K562 (cell line): Measurements from ENCODE around the gene RHEB.

Source experiments
- ATF1 ChIP-seq, 2 experiments: fragments of 450-650 bp in 1 of 2; IDR thresholded peaks; 2 replicates each; pipeline ENCODE4 v1.6.1; 2016; ENCODE audit warnings: missing compliant biosample characterization in 1 of 2, missing genetic modification characterization in 1 of 2
- CHD1 ChIP-seq: fragments of 200-600 bp; sonication (generic); IDR thresholded peaks from one replicate; pipeline ENCODE4 v1.6.1; 2012; ENCODE audit warnings: mild to moderate bottlenecking, moderate library complexity, low read length, inconsistent platforms
- EZH2 ChIP-seq: IDR thresholded peaks from 2 replicates; pipeline ENCODE4 v1.6.1; 2012; ENCODE audit warnings: low read depth, mild to moderate bottlenecking, inconsistent platforms, low read length, borderline replicate concordance
- FOS ChIP-seq: IDR thresholded peaks from 3 replicates; pipeline ENCODE4 v1.6.1; 2011; ENCODE audit not compliant: insufficient read length; ENCODE audit errors: extremely low read depth
- HCFC1 ChIP-seq: IDR thresholded peaks from 2 replicates; pipeline ENCODE4 v1.6.1; 2012; ENCODE audit warnings: low read depth, low read length, improper control_type of control experiment
- KLF10 ChIP-seq: fragments of 250-450 bp; sonication (Bioruptor Pico); IDR thresholded peaks from 2 replicates; pipeline ENCODE4 v1.6.1; 2021; ENCODE audit warnings: matching md5 sums
- PRPF4 ChIP-seq: fragments of 200-400 bp; formaldehyde crosslinking; IDR thresholded peaks from one replicate; pipeline ENCODE4 v1.6.1; 2017; ENCODE audit warnings: low read length, low read depth, mild to moderate bottlenecking; ENCODE audit not compliant: insufficient read depth, poor library complexity, severe bottlenecking
- ZKSCAN1 ChIP-seq: fragments of 150-350 bp; IDR thresholded peaks from 2 replicates; pipeline ENCODE4 v1.6.1; 2016; ENCODE audit warnings: low read depth, low read length
- TF ChIP-seq, protein P1 (sequence below), 3 experiments: IDR thresholded peaks in 2 of 3; conservative IDR thresholded peaks in 1 of 3; 2 replicates each; pipeline ENCODE4 v1.5.1; 2011 to 2012; ENCODE audit warnings: low read length in 3 of 3, mild to moderate bottlenecking in 3 of 3, control low read depth in 2 of 3, improper control_type of control experiment in 1 of 3, inconsistent platforms in 1 of 3, low read depth in 1 of 3, mixed read lengths in 1 of 3, moderate library complexity in 1 of 3; ENCODE audit not compliant: insufficient read depth in 2 of 3
- TF ChIP-seq, protein P2 (sequence below): fragments of 200-800 bp; sonication (Bioruptor generic); IDR thresholded peaks from 2 replicates; pipeline ENCODE4 v1.6.1; 2017; ENCODE audit warnings: missing genetic modification characterization, missing compliant biosample characterization

DNA sequence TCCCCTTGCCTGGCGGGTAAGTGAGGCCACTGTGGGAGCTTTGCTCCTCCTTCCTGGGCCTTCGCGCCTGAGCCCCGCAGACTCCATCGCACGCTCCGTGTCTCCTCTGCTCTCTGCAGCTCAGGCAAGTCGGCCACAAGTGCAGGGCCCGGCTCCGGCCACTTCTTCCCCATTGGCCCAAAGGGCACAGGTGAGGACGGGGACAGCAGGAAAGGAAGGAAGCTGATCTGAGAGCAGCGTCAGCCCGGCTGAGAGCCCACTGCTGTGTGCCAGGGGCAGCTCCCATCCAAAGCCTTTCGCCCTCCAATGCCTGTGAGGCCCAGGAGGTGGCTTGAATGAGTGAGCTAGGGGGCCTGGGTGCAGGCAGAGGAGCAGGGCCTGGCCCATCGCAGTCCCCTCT lies 33.7 kb upstream of the RHEB start:
- TF ChIP-seq, protein P1, sequence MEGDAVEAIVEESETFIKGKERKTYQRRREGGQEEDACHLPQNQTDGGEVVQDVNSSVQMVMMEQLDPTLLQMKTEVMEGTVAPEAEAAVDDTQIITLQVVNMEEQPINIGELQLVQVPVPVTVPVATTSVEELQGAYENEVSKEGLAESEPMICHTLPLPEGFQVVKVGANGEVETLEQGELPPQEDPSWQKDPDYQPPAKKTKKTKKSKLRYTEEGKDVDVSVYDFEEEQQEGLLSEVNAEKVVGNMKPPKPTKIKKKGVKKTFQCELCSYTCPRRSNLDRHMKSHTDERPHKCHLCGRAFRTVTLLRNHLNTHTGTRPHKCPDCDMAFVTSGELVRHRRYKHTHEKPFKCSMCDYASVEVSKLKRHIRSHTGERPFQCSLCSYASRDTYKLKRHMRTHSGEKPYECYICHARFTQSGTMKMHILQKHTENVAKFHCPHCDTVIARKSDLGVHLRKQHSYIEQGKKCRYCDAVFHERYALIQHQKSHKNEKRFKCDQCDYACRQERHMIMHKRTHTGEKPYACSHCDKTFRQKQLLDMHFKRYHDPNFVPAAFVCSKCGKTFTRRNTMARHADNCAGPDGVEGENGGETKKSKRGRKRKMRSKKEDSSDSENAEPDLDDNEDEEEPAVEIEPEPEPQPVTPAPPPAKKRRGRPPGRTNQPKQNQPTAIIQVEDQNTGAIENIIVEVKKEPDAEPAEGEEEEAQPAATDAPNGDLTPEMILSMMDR (IDR thresholded peaks at IDR 0.05 in 2 of 3, conservative IDR thresholded peaks at IDR 0.05 in 1 of 3; ENCODE audit: insufficient read depth in 2 of 3, low read depth in 1 of 3, low read length in 3 of 3): no peak
- TF ChIP-seq EZH2 (no peak), KLF10 (CRISPR knock-in tag) (no peak), PRPF4 (no peak), ZKSCAN1 (no peak), HCFC1 (no peak), CHD1 (no peak), ATF1 (CRISPR knock-in tag; IDR thresholded peaks at IDR 0.05) (no peak), ATF1 (tag; IDR thresholded peaks at IDR 0.05) (no peak), FOS (no peak)
- TF ChIP-seq, protein P2, sequence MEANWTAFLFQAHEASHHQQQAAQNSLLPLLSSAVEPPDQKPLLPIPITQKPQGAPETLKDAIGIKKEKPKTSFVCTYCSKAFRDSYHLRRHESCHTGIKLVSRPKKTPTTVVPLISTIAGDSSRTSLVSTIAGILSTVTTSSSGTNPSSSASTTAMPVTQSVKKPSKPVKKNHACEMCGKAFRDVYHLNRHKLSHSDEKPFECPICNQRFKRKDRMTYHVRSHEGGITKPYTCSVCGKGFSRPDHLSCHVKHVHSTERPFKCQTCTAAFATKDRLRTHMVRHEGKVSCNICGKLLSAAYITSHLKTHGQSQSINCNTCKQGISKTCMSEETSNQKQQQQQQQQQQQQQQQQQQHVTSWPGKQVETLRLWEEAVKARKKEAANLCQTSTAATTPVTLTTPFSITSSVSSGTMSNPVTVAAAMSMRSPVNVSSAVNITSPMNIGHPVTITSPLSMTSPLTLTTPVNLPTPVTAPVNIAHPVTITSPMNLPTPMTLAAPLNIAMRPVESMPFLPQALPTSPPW (CRISPR knock-in tag): no peak
